Parathyroid adenoma (tissue), 2 donors: ENCODE results near the gene PLXNA4.

Experiments
- H2AFZ ChIP-seq: fragments of 300-600 bp; sonication (generic); one replicate; pipeline ENCODE4 v1.7.0; 2017; ENCODE audit warnings: antibody characterized with exemption, mild to moderate bottlenecking
- H3K27ac ChIP-seq: fragments of 300-600 bp; sonication (generic); one replicate; pipeline ENCODE4 v1.7.0; 2017
- H3K27me3 ChIP-seq: fragments of 300-600 bp; sonication (generic); one replicate; pipeline ENCODE4 v1.7.0; 2017; ENCODE audit warnings: low read length; ENCODE audit not compliant: control insufficient read depth, insufficient read depth
- H3K36me3 ChIP-seq: fragments of 300-600 bp; sonication (generic); one replicate; pipeline ENCODE4 v1.7.0; 2017; ENCODE audit warnings: low read length; ENCODE audit not compliant: control insufficient read depth, insufficient read depth
- H3K4me1 ChIP-seq: fragments of 300-600 bp; sonication (generic); one replicate; pipeline ENCODE4 v1.7.0; 2017; ENCODE audit warnings: control low read depth
- H3K4me2 ChIP-seq: fragments of 300-600 bp; sonication (generic); one replicate; pipeline ENCODE4 v1.7.0; 2017; ENCODE audit warnings: low read length
- H3K4me3 ChIP-seq: fragments of 300-600 bp; sonication (generic); one replicate; pipeline ENCODE4 v1.7.0; 2017; ENCODE audit warnings: low read depth, low read length
- H3K79me2 ChIP-seq: fragments of 300-600 bp; sonication (generic); one replicate; pipeline ENCODE4 v1.7.0; 2017; ENCODE audit warnings: control low read depth
- H3K9ac ChIP-seq: fragments of 300-600 bp; sonication (generic); one replicate; pipeline ENCODE4 v1.7.0; 2017; ENCODE audit warnings: mild to moderate bottlenecking
- H3K9me3 ChIP-seq: fragments of 300-600 bp; sonication (generic); one replicate; pipeline ENCODE4 v1.7.0; 2017; ENCODE audit warnings: low read length; ENCODE audit not compliant: control insufficient read depth
- CTCF ChIP-seq: fragments of 300-600 bp; sonication (generic); IDR thresholded peaks from one replicate; pipeline ENCODE4 v1.7.0; 2017; ENCODE audit warnings: antibody characterized with exemption, mild to moderate bottlenecking
- donor health status: primary hyperparathyroidism.

Gene PLXNA4

GRCh38 chr7:132407764-132408163 is 168.5 kb downstream of the PLXNA4 start:
- H3K27ac ChIP-seq: no peak overlapping the region
- H3K27me3 ChIP-seq: no peaks in the 10 kb centered on the region
- no peak for TF ChIP-seq CTCF
- no peak overlapping the region for H3K4me3 ChIP-seq
- no peaks in the 10 kb centered on the region for H3K9me3 ChIP-seq
- peaks cover 5% of the 10 kb centered on the region for H3K4me1 ChIP-seq
- no peaks in the 10 kb centered on the region for H3K36me3 ChIP-seq
- no peak overlapping the region for H3K9ac ChIP-seq
- no peak overlapping the region for H2AFZ ChIP-seq
- H3K4me2 ChIP-seq: no peak overlapping the region
- H3K79me2 ChIP-seq: no peaks in the 10 kb centered on the region

DNA sequence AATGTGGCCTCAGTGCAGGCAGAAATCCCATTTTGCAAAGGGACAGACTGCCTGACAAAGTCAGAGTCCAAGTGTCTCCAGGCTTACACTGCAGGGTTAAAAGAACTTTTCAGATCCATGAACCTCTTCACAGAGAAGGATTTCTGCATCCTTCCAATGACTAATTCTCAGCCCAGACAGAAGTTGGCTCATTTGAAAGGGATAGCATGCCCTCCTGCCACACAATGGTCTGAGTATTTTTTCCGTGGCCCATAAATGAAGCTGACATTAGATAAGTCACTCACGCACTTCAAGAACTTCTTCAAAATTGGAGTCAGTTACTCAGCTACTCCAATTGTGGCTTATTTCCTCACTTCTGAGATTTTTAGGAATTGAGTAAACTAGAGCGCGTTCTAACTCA is 170.2 kb downstream of the PLXNA4 start:
- H3K27me3 ChIP-seq: no peaks in the 10 kb centered on the region
- H3K9ac ChIP-seq: no peak overlapping the region
- no peak overlapping the region for H2AFZ ChIP-seq
- no peak overlapping the region for H3K4me3 ChIP-seq
- H3K4me2 ChIP-seq: no peak overlapping the region
- no peaks in the 10 kb centered on the region for H3K9me3 ChIP-seq
- H3K4me1 ChIP-seq: no peaks in the 10 kb centered on the region
- H3K36me3 ChIP-seq: no peaks in the 10 kb centered on the region
- H3K27ac ChIP-seq: no peak overlapping the region
- H3K79me2 ChIP-seq: no peaks in the 10 kb centered on the region
- no peak for TF ChIP-seq CTCF

DNA sequence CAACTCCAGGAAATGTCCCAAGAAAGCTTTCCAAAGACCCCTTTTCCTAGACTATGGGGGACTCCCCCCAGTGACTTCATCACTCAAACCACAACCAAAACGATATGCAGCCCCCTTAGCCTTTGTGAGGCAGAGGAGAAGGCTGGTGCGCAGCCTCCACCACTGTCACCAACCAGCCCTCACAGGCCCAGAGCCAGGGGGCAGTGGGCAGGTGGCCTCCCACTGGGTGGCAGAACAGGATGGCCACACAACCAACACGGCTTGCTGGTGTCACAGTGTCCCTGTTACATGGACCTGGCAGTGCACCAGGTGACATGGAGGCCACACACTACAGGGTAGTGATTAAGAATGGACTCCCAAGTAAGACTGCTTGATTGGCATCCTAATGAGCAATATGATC is 172.0 kb downstream of the PLXNA4 start:
- no peaks in the 10 kb centered on the region for H3K9me3 ChIP-seq
- H3K9ac ChIP-seq: no peak overlapping the region
- H3K79me2 ChIP-seq: no peaks in the 10 kb centered on the region
- no peaks in the 10 kb centered on the region for H3K4me1 ChIP-seq
- H2AFZ ChIP-seq: no peak overlapping the region
- no peak overlapping the region for H3K4me2 ChIP-seq
- H3K27me3 ChIP-seq: no peaks in the 10 kb centered on the region
- TF ChIP-seq CTCF: no peak
- no peaks in the 10 kb centered on the region for H3K36me3 ChIP-seq
- no peak overlapping the region for H3K27ac ChIP-seq
- H3K4me3 ChIP-seq: no peak overlapping the region

DNA sequence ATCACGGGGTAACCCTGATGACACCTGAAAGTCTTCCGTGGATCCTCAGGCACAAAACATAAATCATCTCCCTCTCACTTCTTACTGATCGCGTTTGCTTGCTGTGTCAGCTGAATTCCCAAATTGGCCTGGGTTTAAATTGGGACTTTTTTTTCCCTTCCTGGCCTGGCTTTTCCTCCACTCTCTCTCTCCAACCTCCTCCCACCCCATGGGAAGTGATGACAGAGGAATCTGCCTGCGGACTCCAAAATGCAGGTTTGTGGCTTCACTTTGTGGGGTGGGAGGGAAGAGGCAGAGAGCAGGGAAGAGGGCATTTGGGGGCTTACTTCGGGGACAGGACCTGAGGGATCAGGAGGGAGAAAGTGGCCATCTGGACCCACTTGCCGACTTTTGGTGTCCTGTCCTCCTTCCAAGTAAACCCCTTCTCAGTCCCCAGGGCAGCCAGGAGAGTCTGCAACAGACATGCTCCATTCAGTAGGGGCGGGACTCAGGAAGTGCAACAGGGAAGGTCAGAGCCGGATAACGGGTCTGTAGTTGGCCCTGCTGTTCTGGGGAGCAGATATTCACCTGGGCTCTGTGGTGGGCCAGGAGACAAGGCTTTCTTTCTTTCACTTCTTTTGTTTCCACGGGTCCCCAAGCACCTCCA is 172.7 kb downstream of the PLXNA4 start:
- Histone ChIP-seq H3K27ac (no peak overlapping the region), H3K9me3 (no peaks in the 10 kb centered on the region), H3K4me3 (no peak overlapping the region), H3K4me2 (no peak overlapping the region), H3K9ac (no peak overlapping the region), H2AFZ (no peak overlapping the region), H3K79me2 (no peaks in the 10 kb centered on the region), H3K27me3 (no peaks in the 10 kb centered on the region), H3K36me3 (no peaks in the 10 kb centered on the region), H3K4me1 (no peaks in the 10 kb centered on the region)
- no peak for TF ChIP-seq CTCF

- no peak for TF ChIP-seq CTCF
- no peaks in the 10 kb centered on the region for H3K4me1 ChIP-seq
- H3K9ac ChIP-seq: no peak overlapping the region
- H3K9me3 ChIP-seq: no peaks in the 10 kb centered on the region
- no peak overlapping the region for H3K4me2 ChIP-seq
- no peaks in the 10 kb centered on the region for H3K27me3 ChIP-seq
- H3K36me3 ChIP-seq: no peaks in the 10 kb centered on the region
- H3K4me3 ChIP-seq: no peak overlapping the region
- no peak overlapping the region for H2AFZ ChIP-seq
- H3K27ac ChIP-seq: no peak overlapping the region
- no peaks in the 10 kb centered on the region for H3K79me2 ChIP-seq
These were observed 173.5 kb downstream of the PLXNA4 start for GRCh38 chr7:132402751-132403245.
